HG02678 (cell line): Measurements from ENCODE around the gene SLC50A1.

Experiments
- ATAC-seq: cut with Tn5 transposase; IDR thresholded peaks from one replicate; pipeline ENCODE4 v1.9.1; 2021; ENCODE audit warnings: mild to moderate bottlenecking, moderate library complexity; ENCODE audit not compliant: unreplicated experiment

SLC50A1 gene

GRCh38 chr1:155169541-155169940, 33.9 kb downstream of the SLC50A1 start:
- ATAC-seq: no peak

DNA sequence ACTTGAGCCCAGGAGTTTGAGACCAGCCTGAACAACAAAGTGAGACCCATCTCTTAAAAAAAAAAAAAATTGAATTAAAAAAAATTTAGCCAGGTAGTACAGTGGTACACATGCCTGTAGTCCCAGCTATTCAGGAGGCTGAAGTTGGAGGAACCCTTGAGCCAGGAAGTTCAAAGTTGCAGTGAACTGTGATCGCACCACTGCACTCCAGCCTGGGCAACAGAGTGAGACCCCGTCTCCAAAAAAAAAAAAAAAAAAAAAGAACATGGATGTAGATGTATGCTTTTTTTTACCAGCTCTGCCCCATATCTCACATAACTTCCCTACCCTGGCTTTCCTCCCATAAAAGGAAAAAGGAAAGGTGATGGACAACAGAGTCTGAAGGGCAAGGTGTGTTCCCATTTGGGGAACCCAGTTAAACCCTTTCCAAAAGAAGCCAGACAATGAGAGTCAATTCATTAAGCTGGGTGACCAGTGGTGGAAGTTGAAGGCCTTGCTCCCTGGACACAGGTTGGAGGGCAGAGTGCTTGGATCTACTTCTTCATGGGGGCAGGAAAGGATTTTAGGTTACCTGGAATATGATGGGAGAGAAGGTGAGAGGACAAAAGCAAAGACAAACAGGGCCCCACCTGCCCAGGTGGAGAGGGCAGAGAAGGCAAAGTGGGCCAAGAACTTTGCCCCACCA, 34.6 kb downstream of the SLC50A1 start:
- no peak for ATAC-seq

- ATAC-seq: no peak
Observed at GRCh38 chr1:155170806-155171205, 35.2 kb downstream of the SLC50A1 start.

- ATAC-seq: peak; percentile 20
Observed at GRCh38 chr1:155171836-155172731, 36.4 kb downstream of the SLC50A1 start.

GRCh38 chr1:155172732-155173477, 37.3 kb downstream of the SLC50A1 start, which contains the start of gene KRTCAP2:
Gene KRTCAP2 (minus strand): TSS chr1:155173304. CDS start chr1:155173224, 80 bp downstream.
- ATAC-seq: peak; percentile 82

GRCh38 chr1:155173478-155174323, 38.0 kb downstream of the SLC50A1 start, which contains the start of gene TRIM46:
Gene TRIM46 (plus strand): TSS chr1:155173849. CDS start chr1:155173967, 118 bp downstream.
- no peak for ATAC-seq

GRCh38 chr1:155174324-155175280, 39.0 kb downstream of the SLC50A1 start:
- no peak for ATAC-seq

DNA sequence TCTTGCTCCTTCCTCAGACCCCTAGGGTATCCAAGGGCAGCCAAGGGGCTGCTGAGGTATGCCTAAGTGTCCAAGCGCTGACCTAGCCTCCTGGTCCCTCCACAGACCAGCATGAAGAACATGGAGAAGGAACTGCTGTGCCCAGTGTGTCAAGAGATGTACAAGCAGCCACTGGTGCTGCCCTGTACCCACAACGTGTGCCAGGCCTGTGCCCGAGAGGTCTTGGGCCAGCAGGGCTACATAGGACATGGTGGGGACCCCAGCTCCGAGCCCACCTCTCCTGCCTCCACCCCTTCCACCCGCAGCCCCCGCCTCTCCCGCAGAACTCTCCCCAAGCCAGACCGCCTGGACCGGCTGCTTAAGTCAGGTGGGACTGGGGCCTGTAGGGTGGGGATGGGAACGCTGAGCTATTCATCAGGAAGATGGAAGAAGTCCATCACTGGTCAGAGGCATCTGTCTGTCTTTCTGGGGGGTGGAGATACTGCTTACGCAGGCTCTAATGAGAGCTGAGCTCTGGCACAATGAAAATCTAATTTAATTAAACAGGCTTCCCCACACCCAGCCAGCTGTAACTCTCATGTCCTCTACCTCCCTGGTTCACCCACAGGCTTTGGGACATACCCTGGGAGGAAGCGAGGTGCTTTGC, 39.8 kb downstream of the SLC50A1 start:
- no peak for ATAC-seq

DNA sequence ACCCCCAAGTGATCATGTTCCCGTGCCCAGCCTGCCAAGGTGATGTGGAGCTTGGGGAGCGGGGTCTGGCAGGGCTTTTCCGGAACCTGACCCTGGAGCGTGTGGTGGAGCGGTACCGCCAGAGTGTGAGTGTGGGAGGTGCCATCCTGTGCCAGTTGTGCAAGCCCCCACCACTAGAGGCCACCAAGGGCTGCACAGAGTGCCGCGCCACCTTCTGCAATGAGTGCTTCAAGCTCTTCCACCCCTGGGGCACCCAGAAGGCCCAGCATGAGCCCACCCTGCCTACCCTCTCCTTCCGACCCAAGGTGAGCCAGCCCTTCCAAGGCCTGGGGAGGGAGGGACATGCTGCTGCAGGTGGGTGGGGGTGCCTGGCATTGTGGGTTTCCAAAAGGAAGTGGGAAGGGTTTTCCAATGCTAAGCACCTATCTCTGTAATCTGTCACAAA, 40.3 kb downstream of the SLC50A1 start:
- no peak for ATAC-seq

DNA sequence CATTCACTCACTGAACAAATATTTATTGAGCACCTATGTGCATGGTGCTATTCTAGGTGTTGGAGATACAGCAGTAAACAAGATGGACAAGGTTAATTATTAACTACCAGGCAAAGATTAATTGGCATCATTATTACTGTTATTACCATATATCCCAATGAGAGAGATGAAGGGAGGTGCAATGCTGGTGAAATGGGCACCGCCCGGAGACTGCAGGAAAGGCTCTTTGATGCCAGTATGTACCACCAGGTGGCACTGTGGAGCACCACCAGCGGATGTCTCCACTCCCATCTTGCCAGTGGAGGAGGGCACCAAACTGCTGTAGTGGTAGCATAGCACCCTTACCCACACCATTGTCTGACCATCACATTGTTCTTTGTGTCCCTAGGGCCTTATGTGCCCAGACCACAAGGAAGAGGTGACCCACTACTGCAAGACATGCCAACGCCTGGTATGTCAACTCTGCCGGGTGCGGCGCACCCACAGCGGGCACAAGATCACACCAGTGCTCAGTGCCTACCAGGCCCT, 41.0 kb downstream of the SLC50A1 start:
- no peak for ATAC-seq

- ATAC-seq: no peak
Observed at GRCh38 chr1:155177192-155177917, 41.7 kb downstream of the SLC50A1 start.

DNA sequence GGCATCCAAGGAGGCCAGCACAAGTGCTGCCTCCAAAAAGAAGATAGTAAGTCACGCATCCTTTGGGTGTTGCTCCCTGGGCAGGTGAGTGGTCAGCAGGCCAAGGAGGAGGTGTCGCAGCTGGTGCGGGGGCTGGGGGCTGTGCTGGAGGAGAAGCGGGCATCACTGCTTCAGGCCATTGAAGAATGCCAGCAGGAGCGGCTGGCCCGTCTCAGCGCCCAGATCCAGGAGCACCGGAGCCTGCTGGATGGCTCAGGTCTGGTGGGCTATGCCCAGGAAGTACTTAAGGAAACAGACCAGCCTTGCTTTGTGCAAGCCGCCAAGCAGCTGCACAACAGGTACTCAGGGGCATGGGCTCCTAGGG, 42.2 kb downstream of the SLC50A1 start:
- no peak for ATAC-seq

DNA sequence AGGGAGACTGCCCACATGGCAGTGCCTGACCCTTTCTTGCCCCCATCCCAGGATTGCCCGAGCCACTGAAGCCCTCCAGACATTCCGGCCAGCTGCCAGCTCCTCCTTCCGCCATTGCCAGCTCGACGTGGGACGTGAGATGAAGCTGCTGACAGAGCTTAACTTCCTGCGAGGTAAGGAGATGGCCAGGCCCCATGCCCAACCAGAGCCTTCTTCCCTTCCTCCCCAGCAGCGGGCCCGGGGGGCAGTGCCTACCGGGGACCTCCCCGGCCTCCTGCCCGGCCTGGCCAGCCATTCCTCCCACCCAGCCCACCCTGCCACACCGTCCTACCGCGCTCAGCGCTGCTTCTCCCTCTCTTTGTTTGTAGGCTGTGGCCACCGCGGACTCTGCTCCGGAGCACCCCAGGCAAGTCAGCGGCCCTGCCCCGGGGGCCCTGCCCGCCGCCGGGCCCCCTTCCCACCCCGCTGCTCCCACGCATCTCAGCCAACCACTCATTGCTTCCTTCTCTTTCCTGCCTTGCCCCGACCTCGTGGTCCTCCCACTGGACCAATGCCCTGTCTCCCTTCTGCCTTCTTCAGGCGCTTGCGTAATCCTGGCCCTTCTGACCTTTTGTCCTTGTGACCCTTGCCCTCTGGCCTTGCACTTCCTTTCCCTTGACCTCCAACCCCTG, 42.9 kb downstream of the SLC50A1 start:
- ATAC-seq: no peak

DNA sequence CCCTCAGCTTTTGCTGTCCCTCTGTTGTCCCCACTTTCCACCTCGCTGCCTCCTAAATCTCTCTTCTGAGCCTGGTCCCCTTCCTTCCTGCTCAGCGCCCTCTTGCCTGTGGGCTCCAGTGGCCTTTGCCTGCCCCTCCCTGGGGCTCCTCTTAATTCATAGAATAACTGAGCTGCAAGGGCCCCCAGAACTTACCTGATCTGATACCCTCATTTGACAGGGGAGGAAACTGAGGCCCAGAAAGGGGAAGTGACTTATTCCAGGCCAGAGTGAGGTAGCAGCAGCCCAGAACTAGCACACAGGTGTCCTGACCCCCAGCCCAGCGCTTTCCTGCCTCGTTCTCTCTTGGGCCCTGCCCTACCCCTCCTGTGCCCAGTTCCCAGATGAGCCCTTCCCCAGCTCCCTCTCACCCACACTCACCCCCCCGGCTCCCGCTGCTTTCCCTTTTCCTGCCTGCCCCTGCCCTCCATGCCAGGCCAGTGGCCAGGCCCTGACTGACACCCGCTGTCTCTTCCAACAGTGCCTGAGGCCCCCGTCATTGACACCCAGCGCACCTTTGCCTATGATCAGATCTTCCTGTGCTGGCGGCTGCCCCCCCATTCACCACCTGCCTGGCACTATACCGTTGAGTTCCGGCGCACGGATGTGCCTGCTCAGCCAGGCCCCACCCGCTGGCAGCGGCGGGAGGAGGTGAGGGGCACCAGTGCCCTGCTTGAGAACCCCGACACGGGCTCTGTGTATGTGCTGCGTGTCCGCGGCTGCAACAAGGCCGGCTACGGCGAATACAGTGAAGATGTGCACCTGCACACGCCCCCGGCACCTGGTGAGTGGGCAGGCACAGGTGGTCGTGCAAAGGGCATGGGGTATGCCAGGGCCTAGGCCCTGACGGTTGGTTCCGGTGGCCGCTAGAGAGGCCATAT, 43.7 kb downstream of the SLC50A1 start:
- ATAC-seq: no peak

DNA sequence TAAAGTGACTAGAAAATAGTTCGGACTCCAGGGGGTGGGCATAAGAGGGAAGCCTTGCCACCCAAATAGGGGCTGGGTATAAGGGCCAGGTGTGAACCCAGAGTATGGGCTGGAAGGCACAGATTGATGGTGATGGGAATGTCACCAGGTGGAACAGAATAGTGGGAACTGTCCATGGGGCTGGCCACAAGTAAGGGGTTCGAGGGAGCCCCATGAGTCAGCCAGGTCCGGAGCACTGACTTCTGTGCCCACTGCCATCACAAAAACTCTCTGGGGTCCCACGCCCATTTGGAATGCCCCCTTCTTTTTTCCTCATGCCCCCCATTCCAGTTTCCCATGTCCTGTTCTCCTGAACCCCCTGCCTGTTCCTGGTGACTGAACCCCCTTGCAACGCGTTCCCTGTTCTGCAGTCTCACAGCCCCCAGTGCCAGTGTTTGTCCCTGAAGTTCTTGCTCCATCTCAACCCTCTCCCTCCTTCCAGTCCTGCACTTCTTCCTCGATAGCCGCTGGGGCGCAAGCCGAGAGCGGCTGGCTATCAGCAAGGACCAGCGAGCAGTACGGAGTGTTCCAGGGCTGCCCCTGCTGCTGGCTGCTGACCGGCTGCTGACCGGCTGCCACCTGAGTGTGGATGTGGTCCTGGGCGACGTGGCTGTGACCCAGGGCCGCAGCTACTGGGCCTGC, 45.9 kb downstream of the SLC50A1 start:
- no peak for ATAC-seq
